IPS-18c (cell line): ENCODE measurements around the gene NPTX1.

Experiments used
- H3K4me3 ChIP-seq: 2 replicates; pipeline ENCODE4 v1.7.0; 2013; ENCODE audit warnings: low read depth, mild to moderate bottlenecking, low read length, moderate library complexity; ENCODE audit not compliant: insufficient read depth
- H3K9me3 ChIP-seq: one replicate; pipeline ENCODE4 v1.6.1; 2013; ENCODE audit warnings: mild to moderate bottlenecking, low read length, moderate library complexity; ENCODE audit not compliant: control insufficient read depth, insufficient read depth

The NPTX1 gene

DNA sequence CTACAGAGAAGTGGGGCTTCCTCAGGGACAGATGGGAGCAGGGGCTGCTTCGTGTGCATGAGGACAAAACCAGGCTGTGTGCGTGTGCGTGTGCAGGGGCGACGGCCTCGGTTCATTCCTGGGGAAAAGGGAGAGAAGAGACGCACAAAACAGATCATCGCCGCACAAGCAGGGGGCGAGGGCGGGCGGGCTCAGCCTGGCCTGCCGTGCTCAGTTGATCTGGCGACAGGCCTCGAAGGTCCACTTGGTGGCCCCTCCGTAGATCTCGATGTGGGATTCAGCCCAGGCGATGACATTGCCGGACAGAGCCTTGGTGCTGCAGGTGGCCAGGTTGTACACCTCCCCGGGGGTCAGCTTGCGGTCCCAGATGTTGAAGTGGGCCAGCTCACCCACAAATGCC, 5.8 kb downstream of the NPTX1 start:
- H3K4me3 ChIP-seq, result no peak overlapping the region

DNA sequence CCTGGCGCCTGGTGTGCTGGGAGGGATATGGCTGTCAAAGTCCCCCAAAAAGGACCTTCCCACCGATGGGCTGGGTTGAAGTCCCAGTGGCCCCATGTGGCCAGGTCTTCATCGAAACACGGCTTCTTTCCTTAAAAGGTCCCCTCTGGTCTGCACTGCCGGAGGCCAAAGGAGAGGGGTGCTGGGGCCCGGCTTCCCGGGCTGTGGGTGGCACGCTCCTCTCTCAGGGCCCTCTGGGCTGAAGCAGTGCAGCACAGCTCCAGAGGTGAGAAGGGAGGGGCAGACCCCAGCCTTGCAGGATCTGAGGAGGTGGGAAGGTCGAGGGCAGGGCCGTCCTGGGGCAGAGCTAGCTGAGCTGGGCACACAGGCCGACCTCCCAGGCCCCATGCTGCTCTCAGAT, 6.7 kb downstream of the NPTX1 start:
- H3K9me3 ChIP-seq, result no peaks in the 10 kb centered on the region
- H3K4me3 ChIP-seq, result no peak overlapping the region

More for the DNA sequence above, 5.8 kb downstream of the NPTX1 start:
- no peaks in the 10 kb centered on the region for H3K9me3 ChIP-seq

DNA sequence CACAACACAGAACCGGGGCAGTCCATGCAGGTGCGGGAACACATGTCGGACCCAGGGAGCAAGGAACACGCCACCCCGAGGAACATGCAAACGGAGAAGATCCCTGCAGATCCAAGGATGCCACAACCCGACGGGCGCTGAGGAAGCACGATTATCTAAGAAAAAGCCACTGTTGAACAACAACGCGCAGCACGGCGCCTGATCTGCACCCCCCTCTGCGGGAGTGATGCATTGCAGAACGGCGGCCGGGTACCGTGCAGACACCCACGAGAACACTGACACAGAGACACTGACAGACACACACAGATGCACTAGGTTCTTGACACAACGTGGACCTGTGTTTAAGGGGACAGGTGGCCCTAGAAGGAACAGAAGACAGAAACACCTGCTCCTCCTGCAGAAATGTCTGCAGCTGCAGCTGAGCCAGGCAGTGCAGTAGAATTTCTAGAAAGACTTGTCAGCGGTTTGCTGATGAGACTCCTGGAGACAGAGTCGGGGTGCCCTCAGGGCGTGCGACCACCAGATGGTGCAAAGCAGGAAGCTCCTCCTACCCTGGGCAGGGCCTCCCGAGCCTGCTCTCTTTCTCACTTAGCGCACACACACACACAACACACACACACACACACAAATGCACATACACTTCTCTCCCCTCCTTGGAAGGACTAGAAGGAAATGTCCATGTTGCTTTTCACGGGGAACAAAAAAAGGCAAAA, 7.5 kb downstream of the NPTX1 start:
- Histone ChIP-seq H3K4me3 (no peak overlapping the region), H3K9me3 (no peaks in the 10 kb centered on the region)

DNA sequence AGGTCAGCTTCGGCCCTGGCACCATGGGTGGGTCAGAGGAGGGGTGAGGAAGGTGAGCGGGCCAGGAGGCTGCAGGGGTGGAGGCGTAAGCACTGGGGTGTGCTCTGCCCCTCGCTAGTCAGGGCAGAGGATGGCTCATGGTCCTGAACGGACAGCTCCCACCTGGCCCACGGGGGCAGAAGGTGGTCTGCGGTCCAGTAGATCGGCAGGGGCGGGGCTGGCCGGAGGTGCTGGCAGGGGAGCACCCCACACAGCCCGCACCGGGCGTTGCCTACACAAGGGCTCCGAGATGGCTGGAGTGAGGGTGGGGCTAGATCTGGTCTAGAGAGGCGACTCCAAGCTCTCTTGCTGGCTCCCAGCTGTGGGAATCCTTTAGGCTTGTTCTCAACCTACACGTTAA, 8.2 kb downstream of the NPTX1 start:
- no peak overlapping the region for H3K4me3 ChIP-seq
- H3K9me3 ChIP-seq, result no peaks in the 10 kb centered on the region

DNA sequence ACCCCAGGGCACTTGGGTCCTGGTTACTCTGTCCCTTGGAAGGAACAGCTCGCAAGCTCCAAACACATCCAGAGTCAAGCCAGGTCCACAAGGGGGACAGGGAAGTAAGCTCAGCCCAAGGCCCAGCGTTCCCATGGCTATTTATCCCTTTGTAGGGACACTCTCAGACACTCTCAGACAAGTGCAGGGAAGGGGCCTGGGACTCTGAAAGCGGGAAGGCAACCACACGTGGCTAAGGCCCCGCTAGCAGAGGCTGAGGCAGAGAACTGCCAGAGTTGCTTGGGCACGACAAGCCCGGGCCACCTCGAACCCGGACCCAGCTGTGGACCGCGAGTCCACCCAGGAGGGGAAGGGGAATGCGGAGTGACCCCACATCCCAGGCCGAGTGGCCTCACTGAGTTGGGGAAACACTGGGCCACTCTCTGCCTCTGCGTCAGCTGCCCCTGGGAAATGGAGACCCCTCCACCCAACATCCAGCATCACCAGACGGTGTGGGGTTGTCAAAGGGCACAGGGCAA, 10.2 kb downstream of the NPTX1 start:
- H3K9me3 ChIP-seq, result no peaks in the 10 kb centered on the region
- no peak overlapping the region for H3K4me3 ChIP-seq

DNA sequence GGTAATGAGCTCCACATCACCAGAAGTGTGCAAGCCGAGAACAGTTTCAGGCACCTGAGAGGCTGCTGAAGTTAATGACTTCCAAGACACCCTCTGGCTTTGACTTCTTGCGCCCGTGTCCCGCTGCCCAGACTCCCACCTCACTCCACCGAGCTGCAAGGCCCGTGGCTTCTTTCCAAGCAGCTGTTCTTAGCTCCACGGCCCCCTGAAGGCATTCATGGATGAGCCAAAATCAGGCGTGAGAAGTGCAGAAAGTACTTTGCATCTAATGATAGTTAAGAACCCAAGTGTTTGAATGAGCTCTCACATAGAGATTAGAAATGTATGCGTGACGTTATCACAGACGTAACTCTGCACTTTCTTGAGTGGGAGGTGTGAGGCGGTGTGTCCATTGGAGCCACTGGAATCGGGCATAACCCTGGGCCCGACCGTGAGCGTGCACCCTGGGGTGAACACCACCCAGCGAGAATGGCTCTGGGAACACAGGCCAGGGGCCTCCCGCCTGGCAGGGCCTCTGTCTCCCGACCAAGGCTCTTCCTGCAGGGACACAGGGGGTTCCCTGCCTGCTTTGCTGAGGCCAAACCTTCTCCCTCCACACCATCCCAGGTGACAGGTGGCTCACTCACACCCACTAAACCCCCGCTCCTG, 11.0 kb downstream of the NPTX1 start:
- no peaks in the 10 kb centered on the region for H3K9me3 ChIP-seq
- H3K4me3 ChIP-seq, result no peak overlapping the region

DNA sequence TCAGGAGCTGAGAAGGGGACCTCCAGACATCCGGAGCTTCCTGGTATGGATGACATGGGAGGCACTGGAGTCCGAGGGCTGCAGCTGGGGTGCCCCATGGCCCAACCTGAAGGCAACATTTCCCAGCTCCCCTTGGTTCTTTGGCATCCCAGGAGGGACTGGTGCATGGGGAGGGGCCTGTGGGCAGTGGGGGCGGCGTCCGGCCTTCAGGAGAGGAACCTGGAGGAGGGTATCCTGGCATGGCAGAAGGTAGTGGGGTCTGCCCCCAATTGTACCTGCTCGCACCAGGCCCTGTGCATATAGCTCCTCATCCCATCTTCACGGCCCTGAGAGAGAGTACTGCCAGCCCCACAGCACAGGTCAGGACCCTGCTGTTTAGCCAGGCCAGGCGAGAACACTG, 11.9 kb downstream of the NPTX1 start:
- H3K9me3 ChIP-seq, result no peaks in the 10 kb centered on the region
- no peak overlapping the region for H3K4me3 ChIP-seq

DNA sequence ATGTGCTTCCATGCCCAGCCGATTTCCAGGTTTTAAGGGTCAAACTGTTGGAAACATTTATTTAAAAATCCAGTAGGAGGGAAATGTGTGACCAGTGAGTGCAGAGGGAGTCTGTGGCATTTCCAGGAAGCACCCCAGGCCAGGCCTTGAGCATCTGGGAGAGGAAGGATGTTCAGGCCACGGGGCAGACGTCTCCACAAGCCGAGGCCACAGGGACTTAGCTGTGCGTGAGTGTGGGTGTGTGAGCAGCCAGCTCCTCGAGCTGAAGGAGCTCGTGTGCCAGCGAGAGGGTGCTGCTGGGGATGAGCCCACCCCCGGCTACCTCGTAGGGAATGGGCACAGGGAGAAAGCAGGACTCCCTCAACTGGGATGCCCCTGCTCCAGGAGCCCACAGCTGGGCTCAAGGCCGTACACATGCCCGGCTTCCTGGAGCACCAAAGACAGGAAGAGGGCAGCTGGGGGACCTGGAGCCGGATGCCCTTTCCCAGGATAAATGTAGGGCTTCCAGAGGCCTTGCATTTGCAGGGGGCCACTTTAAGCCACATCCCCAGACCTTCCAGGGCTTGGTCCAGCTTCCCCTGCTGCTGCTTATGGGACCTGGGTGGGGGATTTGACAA, 12.5 kb downstream of the NPTX1 start:
- Histone ChIP-seq H3K9me3 (no peaks in the 10 kb centered on the region), H3K4me3 (no peak overlapping the region)

DNA sequence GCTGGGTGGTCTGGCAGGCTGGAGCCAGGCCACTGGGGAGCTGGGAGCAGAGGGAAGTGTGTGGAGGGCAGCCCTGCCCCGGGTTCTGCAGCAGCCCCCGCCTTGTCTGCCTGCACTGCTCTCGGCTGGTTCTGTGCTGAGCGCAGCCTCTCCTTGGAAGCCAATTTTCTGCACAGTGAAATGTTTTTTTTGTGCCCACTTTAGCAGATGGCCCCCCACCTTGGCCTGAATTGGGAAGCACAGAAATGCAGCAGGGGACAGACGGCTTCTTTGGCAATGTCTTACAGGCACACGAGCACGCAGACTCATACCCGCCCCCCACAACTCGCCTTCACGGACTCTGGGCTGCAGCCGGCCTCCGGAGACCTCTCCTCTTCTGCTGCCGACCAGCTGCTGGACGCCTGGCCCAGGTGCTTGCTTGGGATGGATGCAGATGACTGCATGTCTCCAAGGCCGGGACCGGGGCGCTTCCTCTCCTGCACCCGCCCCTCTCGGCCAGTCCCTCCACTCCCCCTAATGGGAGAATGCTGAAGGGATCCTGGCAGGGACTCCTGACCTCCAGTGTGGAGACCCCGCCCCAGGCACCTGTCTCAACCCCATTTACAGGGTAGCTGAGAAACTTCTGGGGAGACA, 14.8 kb downstream of the NPTX1 start:
- no peaks in the 10 kb centered on the region for H3K9me3 ChIP-seq
- H3K4me3 ChIP-seq, result no peak overlapping the region

DNA sequence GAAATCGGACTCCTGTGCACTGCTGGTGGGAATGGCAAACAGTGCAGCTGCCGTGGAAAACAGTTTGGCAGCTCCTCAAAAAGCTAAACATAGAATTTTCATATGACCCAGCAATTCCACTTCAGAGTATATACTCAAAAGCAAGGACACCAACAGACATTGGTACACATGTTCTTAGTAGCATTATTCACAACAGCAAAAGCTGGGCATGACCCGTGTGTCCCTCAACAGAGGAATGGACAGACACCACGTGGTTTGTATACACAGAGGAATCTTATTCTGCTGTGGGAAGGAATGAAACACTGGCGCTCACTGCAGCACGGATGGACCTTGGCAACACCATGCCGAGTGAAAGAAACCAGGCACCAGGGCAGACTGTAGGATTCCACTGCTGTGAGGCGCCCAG, 16.0 kb downstream of the NPTX1 start:
- Histone ChIP-seq H3K9me3 (no peaks in the 10 kb centered on the region), H3K4me3 (no peak overlapping the region)

DNA sequence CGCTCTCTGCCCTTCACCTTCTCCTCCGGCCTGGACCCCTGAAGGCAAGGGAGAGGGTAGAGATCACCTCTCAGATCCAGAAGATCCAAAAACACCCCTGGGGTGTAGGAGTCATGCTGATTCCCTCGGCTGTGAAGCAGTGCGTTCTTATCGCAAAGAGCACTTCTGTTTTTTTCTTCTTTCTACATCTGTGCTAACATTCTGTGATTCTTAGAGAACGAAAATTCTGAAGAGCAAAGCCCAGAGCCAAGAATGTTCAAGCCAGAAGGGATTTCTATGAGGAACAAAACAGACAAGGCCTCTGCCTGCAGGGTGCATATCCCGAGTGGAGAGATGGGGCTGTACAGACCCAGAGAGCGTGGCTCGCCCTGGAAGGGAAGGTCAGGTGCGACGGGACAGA, 17.2 kb downstream of the NPTX1 start:
- Histone ChIP-seq H3K4me3 (no peak overlapping the region), H3K9me3 (no peaks in the 10 kb centered on the region)

DNA sequence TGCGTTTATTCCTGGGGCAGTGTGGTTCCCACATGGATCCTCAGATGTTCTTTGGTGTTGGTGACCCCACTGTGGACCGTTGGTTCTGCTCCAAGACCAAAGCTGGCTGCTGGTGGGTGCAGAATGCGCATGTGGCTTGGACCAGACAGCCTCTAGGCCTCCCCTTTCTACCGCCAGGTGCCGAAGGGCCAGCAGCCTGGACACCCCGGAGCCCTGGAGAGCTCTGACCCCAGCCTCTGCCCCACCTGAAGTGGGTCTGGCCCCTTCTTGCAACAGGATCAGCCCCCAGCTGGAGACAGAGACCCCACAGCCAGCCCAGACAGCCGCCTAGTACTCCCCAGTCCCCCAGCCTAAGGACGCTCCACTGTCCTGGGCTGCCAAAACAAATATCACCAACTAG, 18.4 kb downstream of the NPTX1 start:
- Histone ChIP-seq H3K4me3 (no peak overlapping the region), H3K9me3 (no peaks in the 10 kb centered on the region)

DNA sequence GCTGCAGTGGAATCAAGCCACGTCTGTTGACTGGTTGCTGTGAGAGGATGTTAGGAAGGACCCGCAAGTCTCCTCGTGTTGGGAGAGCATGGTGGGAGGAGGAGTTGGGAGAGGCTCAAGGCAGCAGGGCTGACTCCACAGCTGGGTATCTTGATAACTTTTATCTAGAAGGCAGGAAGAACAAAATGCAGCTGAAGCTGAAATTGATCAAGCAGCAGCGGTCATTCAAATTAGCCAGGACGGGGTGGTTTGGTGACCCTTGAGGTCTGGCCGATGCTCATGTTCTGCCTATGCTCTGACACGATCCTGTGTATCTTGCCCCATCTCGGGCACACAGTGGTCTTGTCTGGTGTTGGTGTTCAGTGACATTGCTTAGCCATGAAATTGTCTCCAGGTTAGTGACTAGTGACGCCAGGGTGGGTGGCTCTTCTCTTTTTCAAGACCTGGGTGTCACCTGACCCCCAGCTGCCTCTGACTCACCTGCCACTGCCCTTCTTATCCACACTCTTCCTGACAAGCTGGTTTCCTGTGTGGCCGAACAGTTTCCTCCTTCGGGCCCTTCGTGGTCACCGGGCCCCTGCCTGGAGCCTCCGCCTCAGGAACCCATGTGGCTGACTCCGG, 19.1 kb downstream of the NPTX1 start:
- no peaks in the 10 kb centered on the region for H3K9me3 ChIP-seq
- no peak overlapping the region for H3K4me3 ChIP-seq

DNA sequence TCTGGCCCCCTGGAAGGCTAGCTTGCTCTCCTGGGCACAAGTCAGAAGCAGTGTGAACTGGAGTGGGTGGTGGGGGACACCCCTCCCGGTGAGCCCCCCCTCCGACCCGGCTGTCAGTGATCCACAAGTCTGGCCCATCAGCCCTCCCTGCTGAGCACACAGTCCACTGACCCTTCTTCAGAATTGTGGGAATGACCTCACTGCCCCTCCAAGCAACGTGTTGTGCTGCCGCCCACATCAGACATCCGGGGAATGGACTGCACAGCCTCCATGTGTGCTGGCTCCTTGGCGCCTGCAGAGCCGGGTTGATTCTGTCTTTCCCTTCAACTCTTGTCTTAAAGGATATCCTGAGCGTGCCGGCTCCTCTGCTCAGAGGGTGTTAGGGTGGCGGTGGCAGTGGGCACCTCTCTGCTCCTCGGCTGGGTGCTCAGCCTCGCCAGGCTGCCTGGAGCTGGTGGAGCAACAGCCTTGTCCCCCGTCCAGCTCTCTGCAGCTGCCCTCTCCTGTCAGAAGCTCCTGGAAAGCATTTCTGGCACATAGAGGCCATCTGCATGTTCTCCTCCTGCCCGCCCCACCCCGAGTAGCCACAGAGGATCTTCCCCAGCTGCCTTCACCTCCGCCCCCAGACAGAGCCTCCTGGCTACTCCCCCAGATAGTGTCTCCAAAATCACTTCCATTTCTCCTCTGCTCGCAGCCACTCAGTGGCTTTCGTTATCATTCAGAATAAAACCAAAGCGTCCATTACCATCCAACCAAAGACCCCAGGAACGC, 19.8 kb downstream of the NPTX1 start:
- Histone ChIP-seq H3K9me3 (no peaks in the 10 kb centered on the region), H3K4me3 (no peak overlapping the region)

DNA sequence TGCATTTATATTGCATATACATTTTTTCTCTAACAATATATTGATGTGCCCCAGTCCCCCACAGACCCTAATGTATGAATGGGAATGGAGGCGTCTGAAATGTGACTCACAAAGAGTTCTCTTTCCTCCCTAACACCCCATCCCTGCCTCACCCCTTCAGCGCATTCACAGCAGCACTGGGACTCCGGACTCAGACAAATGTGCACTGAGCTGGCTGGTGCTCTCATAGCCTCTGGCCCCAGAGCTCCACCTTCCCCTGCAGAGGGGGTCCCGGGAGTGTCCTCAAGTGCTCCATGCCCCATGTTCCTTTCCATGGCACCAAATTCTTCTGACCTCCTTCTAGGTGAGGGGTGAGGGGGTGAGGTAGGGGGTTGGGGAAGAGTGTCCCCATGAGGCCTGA, 20.6 kb downstream of the NPTX1 start:
- H3K9me3 ChIP-seq, result no peaks in the 10 kb centered on the region
- peak overlapping the region; percentile 89; the same call in 1 of the 2 replicates for H3K4me3 ChIP-seq

DNA sequence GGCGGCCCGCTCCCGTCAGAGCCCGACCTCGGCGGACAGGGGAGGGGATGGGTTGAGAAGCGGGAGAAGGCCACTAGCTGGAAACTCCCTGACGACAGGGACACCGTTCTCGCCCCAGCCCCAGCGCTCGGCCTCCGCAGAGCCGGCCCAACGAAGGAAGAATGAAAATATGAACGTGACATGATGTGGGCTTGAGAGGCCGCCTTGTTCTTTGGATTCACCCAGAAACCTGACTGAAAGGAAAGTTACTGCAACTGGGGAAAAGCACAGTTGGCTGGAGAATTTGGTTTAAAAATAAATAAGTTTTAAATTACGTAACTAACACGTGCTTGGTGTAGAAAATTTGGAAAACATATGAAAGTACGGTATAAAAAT, 21.1 kb downstream of the NPTX1 start:
- no peaks in the 10 kb centered on the region for H3K9me3 ChIP-seq
- peak overlapping the region; percentile 89 for H3K4me3 ChIP-seq
